NB4 (cell line): ENCODE measurements around the gene FEM1C.

Source experiments
- DNase-seq: peaks from one replicate; pipeline ENCODE4 v3.0.0; 2010; ENCODE audit warnings: low read depth
- H3K4me3 ChIP-seq: one replicate; pipeline ENCODE4 v1.5.1; 2011; ENCODE audit warnings: mild to moderate bottlenecking, low read depth, low read length, moderate library complexity
- CTCF ChIP-seq: IDR thresholded peaks from one replicate; pipeline ENCODE4 v1.5.1; 2012; ENCODE audit warnings: low read depth, low read length
- MAX ChIP-seq: IDR thresholded peaks from 2 replicates; pipeline ENCODE4 v1.6.1; 2011; ENCODE audit warnings: low read depth, low read length
- MYC ChIP-seq: IDR thresholded peaks from 2 replicates; pipeline ENCODE4 v1.6.1; 2011; ENCODE audit warnings: low read depth, low read length
- POLR2A ChIP-seq: IDR thresholded peaks from 2 replicates; pipeline ENCODE4 v1.6.1; 2011; ENCODE audit warnings: mild to moderate bottlenecking; ENCODE audit not compliant: insufficient read length; ENCODE audit errors: extremely low read depth

FEM1C gene

GRCh38 chr5:115530426-115530825 lies 14.1 kb downstream of the FEM1C start:
- H3K4me3 ChIP-seq = no peak overlapping the region
- no peak for DNase-seq
- no peak for TF ChIP-seq MAX
- no peak for TF ChIP-seq MYC
- no peak for TF ChIP-seq CTCF
- no peak for TF ChIP-seq POLR2A

- H3K4me3 ChIP-seq = no peak overlapping the region
- TF ChIP-seq CTCF (no peak), POLR2A (no peak), MYC (no peak), MAX (no peak)
- no peak for DNase-seq
Observed at GRCh38 chr5:115526604-115527003, 18.0 kb downstream of the FEM1C start.

- no peak overlapping the region for H3K4me3 ChIP-seq
- TF ChIP-seq MAX (no peak), MYC (no peak), POLR2A (no peak), CTCF (no peak)
- DNase-seq = no peak
Observed at GRCh38 chr5:115524199-115524847, 20.3 kb downstream of the FEM1C start.

- no peak for DNase-seq
- no peak for TF ChIP-seq MAX
- no peak for TF ChIP-seq CTCF
- no peak for TF ChIP-seq POLR2A
- TF ChIP-seq MYC = no peak
- no peak overlapping the region for H3K4me3 ChIP-seq
Observed at GRCh38 chr5:115522832-115523403, 21.7 kb downstream of the FEM1C start.

- no peak for DNase-seq
- H3K4me3 ChIP-seq = no peak overlapping the region
- TF ChIP-seq MAX (no peak), CTCF (no peak), MYC (no peak), POLR2A (no peak)
Observed at GRCh38 chr5:115520191-115520590, 24.4 kb downstream of the FEM1C start.

- DNase-seq = no peak
- TF ChIP-seq MAX = no peak
- no peak for TF ChIP-seq MYC
- no peak for TF ChIP-seq CTCF
- no peak for TF ChIP-seq POLR2A
- H3K4me3 ChIP-seq = no peak overlapping the region
Observed at GRCh38 chr5:115516372-115516771, 28.2 kb downstream of the FEM1C start.
